GM19239 (cell line): ENCODE measurements around the gene TNS1.
"Not testable (repeated sequence)": the region's sequence is repeated elsewhere in the genome, so short reads cannot be mapped to it uniquely, and the experiment has no call there.

Source experiments
- DNase-seq: peaks from one replicate; pipeline ENCODE4 v3.0.0; 2011; ENCODE audit warnings: low spot score; ENCODE audit not compliant: insufficient read length
- FAIRE-seq: peaks from 2 replicates; lab custom pipeline; 2011; peaks lifted over from hg19 to GRCh38; lab: Jason Lieb, UNC

The TNS1 gene

DNA sequence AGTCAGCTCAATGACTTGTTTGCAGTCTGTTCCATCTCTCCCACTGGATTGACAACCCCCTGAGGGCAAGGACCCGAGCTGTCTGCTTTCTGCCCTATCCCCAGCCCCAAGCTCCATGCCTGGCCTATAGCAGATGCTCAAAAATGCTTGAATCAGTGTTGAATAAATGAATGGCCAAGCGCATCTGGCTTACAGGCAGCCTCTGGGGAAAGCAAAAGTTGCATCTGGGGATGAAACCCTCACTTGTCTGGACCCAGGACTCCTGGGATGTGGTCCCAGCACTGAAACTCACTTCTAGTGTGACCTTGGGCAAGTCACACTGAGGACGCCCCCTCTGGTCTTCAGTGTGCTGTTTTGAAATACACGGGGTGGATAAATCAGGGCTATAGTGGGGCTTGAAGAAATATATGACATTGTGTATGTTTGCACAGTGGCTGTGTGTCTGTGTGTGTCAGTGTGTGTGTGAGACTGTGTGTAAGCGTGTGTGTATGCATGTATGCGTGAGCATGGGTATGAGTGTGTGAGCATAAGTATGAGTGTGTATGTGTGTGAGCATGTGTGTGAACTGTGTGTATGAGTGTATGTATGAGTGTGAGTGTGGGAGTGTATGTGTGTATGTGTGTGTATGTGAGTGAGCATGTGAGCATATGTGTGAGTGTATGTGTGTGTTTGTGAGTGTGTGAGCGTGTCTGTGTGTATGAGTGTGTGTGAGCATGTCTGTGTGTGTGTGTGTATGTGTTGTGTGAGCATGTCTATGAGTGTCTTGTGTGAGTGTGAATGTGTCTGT is 27.8 kb upstream of the TNS1 start:
- FAIRE-seq: no peak
- DNase-seq: no peak

DNA sequence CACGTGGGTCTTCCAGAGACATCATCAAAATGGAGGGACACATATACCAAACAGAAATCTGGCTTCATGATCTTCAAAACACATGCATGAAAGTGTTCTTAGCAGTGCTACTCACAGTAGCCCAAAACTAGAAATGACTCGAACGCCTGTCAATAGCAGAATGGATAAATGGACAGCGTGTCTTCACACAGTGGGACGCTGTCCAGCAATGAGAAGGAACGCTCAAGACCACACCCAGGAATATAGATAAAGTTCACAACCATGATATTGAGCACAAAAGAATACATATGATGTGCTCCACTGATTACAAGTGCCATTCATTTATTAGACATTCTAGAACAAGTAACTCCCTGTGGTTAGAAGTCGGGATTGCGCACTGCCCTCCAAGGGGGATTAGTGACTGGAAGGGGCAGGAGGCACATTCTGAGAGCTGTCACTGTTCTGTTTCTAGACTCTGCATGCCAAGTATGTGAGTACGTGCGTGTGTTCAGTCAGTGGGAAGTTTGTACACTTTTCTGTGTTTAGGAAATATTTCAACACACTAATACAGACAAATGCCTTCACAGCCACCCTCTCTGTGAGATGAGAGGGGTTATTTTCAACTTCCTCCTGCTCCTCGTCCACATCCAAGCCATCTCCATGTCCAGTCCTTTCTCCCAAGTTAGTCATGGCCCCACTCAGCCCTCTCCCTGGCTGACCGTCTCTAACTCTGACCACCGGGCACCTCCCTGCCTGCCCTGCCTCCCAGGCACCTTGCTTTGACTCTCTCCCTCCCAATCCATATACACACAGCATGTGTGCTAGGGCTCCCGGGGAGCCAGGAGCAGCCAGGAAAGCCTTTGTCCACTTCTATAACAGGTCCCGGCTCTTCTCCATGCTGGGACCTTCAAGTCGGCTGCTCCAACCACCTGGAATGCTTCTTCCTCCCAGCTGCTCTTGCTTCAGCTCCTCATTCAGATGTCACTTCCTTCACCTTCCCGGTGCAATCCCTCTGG is 26.9 kb upstream of the TNS1 start:
- DNase-seq: no peak
- FAIRE-seq: no peak

DNA sequence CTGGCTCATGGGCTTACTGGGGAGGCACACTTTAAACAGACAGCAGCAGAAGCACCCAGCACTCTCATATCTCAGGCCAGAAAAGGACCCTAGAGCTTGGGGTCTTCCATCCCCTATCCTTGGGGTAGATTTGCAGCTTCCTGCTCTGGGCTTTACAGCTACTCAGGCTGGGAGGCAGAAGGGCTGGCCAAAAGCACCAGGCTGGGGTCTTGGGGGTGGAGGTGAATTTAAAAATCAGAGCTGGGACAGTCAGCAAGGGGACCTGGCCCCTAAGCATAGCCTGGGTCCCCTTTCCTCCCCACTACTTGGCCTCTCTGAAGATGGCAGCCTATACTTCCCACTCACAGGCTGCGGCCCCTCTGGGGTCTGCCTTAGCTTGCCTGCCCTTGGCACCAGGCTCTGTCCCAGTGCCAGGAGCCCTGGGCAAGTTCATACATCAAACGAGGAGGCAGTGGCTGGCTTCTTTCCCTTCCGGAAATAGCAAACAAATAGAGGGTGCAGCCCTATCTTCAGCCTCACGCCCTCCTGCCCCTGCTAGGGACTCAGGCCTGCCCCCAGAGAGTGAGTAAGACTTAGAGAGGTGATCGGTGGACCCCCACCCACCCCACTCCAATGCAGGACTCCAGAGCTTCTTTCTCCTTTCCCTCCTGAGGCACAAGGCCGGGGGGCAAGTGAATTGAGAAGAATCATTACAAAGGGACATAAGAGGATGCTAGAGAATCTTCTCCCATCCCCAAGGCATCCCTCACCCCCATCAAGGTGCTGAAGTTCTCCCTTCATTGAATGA is 26.0 kb upstream of the TNS1 start:
- DNase-seq: no peak
- no peak for FAIRE-seq

DNA sequence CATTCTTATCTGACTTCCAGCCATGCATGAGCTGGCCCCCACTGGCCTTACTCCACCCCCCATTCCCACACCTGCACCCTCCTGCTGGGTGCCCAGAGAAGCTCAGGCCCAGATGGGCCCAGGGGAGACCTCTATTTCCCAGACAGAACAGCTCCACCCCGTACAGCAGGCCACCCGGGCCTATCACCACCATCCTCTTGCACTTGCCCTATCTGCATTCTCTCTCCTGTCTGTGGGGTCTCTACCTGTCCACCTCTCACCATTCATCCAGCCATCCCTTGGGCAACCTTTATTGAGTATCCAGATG is 25.3 kb upstream of the TNS1 start:
- FAIRE-seq (no peak), DNase-seq (no peak)

DNA sequence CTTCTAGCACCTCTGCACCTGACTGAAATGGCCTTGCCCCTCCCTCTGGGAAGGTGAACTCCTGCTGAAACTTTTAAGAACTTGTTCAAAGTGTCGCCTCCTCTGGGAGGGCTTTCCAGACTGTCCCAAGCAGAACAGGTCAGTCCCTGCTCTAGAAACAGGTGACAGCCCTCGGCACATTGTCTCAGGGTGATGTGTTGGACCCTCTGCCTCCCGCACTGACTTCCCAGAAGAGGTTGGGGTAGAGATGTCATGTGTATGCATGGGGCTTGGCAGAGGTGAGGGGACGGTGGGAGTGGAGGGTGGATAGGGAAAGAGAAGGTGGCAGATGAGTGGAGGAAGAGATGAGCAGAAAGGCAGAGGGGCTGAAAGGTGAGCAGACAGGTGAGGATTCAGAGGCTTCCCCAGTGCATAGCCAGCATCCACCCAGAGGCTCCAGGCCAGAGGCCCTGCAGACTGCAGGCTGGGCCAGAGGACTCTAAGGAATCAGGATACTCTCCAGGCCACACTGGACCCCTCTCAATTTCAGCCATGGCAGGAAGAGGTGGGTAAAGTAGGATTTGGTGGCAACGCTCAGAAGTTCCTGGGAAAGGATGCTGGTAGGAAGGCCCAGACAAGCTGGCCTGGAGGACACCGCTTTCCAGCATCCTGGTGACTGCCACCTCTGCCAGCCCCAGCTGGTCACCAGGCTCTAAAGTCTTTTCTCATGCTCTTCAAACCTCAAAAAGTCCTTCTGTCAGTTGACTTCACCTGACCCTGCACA is 24.8 kb upstream of the TNS1 start:
- FAIRE-seq: no peak
- DNase-seq: no peak

DNA sequence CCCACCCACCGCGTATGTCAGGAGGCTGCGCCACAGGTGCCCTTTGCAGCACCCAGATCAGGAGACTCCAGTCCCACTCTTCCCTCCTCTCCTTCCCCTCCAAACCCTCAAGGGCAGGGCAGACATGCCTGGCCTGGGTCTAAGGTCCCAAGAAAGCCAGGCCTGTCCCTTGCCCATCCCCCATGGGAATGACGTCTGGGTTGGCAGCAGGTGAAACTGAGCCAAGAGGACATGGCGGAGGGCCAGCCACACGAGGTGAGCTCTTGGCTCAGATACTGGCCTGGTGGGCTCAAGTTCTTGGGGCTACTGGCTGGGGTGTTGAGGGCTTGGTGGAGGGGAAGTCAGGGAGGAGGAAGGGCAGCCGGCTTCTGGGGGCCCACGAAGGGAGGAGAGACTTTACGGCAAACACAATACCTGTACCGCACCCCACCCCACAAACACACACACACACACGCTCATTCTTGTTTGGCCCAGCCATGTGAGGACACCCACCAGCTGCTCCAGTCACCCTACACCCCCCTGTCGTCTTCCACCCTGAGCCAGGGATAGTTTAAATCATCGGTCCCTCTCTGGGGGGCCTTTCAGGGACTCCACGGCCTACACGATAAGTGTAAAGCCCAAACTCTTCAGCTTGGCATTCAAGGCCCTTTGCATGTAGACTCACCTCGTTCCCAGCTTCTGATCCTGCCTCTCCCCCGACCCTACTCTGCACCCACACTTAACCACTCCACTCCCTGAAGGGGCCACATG is 24.1 kb upstream of the TNS1 start:
- DNase-seq: no peak
- FAIRE-seq: no peak

DNA sequence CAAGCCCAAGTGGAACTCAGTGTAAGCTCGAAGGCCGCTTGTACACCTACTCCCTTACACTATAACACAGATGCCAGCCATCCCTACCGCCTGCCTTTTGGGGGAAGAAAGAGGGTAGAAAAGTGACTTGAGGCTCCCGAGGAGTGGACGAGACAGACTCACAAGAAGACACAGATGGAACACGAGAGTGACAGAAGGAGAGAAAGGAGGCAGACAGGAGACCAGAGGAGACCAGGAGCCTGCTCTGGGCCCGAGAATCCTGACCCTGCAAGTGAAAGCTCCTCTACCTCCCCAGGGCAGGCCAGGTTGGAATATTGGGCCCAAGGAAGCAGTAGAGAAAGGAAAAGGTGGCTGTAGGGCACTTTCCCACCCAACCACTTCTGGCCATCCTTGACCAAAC is 23.4 kb upstream of the TNS1 start:
- FAIRE-seq (no peak), DNase-seq (no peak)

DNA sequence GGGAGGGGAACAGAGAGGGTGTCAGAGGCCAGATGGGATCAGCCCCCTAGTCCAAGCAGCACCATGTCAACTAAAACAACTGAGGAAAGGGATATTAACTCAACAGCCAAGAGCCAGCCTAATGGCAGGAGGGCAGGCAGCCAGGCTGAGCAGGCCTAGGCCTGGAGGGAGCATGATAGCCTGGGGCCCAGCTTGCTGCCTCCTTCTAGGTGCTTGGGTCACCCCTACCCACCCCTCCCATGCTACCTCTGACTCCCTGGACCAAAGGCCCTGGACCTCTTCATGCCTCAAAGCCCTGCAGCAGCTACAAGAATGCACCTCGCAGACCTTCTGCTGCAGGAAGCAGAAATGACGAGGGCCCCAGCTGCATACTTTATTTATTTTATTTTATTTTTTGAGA is 22.1 kb upstream of the TNS1 start:
- no peak for FAIRE-seq

DNA sequence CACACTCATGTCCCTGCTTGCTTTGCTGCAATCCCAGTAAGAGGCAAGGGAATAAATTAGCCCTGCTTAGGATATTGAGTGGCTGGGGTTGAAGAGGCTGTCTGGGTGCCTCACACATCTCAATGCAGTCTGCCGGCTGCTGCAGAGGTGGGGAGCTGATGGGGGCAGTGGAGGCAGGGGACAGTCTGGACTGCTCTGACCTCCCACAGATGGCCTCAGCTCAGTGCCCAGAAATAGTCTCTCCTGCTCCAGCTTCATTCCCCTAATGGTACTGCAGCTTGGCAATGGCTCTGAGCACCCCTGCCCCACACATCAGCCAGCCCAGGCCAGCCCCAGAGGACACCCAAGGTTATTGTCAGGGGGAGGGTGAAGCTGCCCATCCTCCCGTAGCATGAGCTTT is 21.5 kb upstream of the TNS1 start:
- no peak for FAIRE-seq
- no peak for DNase-seq

More for the DNA sequence above, 22.1 kb upstream of the TNS1 start:
- DNase-seq: no peak

DNA sequence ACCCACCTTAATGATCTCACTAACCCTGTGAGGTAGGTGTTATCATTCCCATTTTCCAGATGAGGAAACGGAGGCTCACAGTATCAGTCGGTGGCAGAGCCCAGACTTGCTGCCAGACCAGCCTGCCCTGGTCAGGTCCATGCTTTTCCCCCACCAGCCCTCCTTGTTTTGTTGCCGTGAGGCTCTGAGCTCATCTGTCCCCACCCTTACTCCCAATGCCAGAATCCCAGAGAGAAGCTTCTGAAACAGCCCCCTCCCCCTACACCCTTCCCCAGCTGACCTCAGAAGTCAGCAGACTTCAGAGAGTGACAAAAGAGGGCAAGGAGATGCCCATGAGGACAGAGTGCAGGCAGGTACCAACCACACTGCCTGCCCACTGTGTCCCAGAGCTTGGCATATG is 20.8 kb upstream of the TNS1 start:
- no peak for FAIRE-seq
- DNase-seq: no peak

DNA sequence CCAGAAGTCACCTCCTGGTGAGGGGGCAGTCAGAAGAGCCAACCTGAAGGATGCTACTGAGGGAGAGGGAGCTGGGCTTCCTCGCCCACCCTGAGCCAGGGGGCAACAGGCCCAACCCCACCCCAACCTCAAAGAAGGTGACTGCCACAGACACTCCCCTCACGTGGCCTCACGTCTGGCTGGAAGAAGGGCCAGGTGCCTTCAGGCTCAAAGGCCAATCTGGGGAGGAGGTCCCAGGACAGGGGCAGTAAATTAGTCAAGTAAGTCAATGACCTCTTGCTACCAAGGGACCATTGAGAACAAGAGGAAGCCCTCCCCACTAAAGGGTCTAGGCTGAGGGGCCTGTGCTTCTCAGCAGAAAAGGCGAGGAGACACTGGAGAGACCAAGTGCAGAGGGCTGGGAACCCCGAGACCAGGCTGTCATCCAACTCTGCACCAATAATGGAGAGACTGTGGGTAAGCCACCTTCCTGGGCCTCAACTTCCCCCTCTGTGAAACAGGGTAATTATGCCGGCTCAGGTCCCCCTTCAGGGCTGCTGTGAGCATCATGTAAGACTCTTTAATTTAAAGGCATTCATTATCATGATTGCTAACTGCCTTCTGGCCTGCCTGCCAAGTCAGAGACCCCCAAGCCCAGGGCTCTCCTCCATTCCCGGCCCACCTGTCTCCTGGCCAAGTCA is 20.2 kb upstream of the TNS1 start:
- FAIRE-seq (no peak), DNase-seq (no peak)

DNA sequence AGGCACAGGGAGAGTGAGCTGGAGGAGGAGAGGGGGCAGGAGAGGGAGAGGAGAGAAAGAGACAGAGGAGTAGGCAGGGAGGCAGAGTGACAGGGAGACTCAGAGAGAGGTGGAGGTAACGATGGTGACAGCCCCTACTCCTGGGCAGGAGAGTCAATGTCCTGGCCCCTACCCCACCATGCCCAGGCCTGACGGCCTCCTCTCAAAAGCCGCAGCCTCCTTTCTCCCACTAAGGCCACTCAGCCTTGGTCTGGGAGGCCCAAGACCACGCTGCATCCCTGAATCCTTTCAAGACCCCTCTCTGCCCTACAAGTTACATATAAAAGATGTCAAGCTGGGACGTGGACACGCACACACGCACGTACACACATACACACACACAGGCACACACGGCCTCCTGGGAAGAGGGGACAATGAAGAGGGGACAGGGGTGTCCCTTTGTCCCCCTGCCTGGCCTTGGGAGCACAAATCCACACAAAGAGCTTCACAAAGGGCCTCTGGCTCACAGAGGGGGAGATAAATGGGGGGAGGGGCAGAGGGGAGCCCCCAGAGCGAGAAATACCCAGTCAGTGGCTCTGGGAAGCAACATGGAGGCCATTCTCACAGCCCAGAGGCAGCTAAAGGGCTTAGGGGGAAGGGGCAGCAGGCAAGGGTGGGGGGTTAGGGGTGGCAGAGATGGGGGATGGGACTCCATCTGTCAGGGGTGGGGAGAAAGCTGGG is 19.5 kb upstream of the TNS1 start:
- DNase-seq: no peak
- FAIRE-seq: no peak

DNA sequence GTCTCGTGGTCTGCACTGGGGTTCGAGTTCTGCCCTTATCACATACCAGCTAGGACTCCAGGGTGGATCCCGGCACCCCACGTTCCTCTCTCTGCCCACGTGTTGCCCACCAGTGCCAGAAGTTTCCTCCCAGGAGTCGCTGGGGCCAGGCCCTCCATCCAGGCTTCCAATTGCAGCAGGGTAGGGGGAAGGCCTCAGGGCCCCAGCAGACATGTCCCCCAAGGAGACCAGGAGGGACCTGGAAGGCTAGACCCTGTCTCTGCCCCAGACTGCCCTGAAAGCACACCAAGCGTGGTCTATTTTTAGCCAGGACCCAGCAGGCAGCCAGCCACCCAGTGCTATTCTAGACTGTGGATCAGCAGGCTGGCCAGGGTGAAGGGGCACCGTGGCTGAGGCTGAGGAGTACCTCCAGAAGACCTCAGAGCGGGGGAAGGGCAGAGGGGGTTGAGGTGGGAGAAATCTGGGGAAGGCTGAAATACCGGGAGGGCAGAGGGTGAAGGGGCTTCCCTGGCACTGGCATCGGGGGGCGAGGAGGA is 18.8 kb upstream of the TNS1 start:
- DNase-seq (no peak), FAIRE-seq (no peak)

DNA sequence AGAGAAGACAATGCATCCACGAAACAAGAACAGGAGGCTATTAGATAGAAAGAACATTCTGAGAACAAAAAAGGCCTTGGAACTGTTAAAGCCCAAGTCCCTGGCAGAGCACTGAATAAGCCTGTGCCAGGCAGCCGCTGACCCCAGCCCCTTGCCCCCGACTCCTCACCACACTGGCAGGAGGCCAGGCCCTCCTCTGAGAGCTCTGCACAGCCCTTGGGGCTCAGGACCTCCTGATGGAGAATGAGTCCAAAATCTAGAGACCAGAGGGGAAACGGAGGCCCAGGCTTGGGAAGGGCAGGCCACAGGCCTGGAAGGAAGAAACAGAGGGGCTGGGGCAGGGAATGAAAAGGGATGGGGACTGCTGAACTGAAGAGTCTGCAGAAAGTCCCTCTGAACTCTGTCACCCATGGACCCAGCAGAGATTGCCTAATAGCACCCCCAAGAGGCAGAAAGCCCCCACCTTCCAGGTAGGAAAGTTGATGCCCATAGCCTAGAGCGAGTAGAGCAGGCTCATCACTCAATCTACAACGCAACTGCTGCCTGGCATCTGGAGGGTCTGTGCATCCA is 18.3 kb upstream of the TNS1 start:
- FAIRE-seq (no peak), DNase-seq (no peak)

DNA sequence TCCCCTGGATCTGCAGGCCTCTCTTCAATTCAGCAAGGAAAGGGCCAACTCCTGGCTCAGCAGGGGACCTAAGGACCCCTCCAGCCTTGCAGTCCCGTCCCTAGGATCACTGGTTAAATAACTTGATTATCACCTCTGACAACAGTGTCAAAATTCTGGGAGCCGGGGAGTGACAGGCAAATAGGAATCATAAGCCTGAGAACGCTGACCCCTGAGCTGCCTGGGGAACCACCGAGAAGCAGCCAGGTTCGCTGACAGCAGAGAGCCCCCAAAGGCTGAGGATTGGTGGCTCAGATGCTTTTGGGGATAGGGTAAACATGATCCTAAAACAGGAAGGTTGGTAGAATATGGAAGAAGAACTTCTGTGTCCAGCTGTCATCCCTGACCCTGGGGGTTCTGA is 17.5 kb upstream of the TNS1 start:
- FAIRE-seq: no peak
- DNase-seq: no peak

DNA sequence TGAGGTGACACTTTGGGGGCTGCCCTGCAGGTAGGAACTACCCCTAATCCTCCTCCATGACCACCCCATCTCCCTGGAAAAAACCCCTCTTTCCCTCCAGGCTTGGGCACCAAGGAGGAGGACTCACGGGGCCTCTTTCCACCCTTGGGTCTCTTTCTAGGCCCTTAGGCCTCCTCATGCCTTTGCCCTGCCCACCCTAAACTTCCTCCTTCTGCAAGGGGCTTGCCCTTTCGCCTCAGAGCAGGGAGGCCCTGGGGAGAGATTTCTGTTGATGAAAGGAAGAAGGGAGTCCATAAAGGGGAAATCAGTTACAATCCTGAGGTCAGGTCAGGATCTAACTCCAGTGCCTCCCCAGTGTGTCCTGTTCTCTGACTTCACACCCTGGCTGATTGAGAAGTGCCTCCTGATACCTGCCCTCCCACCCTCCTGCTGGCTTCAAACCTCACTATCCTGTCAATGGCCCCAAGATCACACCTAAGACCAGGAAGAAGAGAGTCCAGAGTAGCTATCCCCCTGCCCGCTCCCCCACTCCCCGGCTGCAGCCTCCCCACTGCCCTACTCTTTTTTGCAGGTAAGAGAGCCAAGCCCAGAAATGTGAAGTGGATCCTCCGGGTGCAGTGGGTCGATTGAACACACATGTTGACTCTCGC is 16.7 kb upstream of the TNS1 start:
- no peak for DNase-seq
- FAIRE-seq: no peak

DNA sequence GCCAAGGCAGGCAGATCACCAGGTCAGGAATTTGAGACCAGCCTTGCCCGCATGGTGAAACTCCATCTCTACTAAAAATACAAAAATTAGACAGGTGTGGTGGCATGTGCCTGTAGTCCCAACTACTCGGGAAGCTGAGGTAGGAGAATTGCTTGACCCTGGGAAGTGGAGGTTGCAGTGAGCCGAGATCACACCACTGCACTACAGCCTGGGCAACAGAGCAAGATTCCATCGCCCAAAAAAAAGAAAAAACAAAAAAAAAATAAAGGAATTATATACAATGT is 16.0 kb upstream of the TNS1 start:
- FAIRE-seq, DNase-seq: not testable (repeated sequence)
